ENCODE data around the gene YTHDF1.
"Not testable (repeated sequence)": the region's sequence is repeated elsewhere in the genome, so short reads cannot be mapped to it uniquely, and the experiment has no call there.

The YTHDF1 gene

GRCh38 chr20:63216041-63216848, at the start of gene YTHDF1:
TSS of gene YTHDF1 (minus strand) at chr20:63216131. CDS start at chr20:63215892, 239 bp downstream.
- DNase-seq (ENCODE audit: low read depth in 4 of 4, low spot score in 1 of 4): peak; percentile 84 to 94 (median 90)

GRCh38 chr20:63264519-63264918, 48.6 kb upstream of the YTHDF1 start:
- DNase-seq (ENCODE audit: low read depth in 4 of 4, low spot score in 1 of 4): no peak

DNA sequence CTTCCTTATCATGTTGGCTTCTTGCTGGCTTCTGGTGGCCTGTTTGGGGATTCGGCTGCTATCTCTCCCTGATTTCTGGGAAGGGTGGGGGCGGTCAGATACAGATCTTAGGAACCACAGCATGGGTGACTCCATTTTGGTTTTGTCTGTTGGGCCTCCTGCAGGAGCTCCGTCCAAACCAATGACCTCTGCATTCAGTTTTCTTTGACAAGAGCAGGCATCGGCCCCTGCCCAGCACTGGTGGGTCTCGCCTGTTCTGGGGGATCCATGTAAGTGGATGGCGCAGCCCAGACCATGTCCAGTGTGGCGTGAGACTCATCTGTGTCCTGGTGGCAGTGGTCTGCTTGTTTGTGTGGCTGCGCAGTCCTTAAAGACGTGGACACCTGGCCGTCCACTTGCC, 48.1 kb upstream of the YTHDF1 start:
- DNase-seq (ENCODE audit: low read depth in 4 of 4, low spot score in 1 of 4): no peak

GRCh38 chr20:63262836-63263235, 46.9 kb upstream of the YTHDF1 start:
- no peak for DNase-seq (ENCODE audit: low read depth in 4 of 4, low spot score in 1 of 4)

DNA sequence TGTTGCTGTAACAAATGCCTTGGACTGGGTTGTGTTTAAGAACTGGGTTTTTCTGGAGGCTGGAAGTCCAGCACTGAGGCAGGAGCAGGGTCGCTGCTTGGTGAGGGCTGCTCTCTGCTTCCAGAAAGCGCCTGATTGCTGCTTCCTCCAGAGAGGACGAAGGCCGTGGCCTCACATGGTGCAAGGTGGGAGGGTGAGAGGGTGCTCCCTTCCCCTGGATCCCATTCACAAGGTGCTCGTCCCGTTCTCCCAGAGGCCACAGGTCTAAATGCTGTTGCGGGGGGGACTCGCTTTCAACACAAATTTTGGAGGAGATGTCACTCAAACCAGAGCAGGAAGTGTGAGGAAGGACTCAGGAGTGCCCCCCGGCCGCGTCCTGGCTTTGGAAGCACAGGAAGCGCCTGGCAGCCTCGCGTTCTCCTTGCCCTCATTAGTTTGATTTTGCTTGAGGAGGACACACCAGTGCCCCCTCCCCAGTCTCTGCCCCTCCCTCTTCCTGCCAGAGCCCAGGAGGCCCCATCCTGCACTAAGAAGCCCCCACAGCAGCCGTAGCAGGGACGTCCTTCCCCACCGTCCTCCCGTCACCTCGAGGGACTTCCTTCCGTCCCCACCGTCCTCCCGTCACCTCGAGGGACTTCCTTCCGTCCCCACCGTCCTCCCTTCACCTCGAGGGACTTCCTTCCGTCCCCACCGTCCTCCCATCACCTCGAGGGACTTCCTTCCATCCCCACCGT, 46.0 kb upstream of the YTHDF1 start:
- no peak for DNase-seq (ENCODE audit: low read depth in 4 of 4, low spot score in 1 of 4)

- no peak for DNase-seq (ENCODE audit: low read depth in 4 of 4, low spot score in 1 of 4)
Measured at GRCh38 chr20:63261060-63261794, 45.3 kb upstream of the YTHDF1 start.

DNA sequence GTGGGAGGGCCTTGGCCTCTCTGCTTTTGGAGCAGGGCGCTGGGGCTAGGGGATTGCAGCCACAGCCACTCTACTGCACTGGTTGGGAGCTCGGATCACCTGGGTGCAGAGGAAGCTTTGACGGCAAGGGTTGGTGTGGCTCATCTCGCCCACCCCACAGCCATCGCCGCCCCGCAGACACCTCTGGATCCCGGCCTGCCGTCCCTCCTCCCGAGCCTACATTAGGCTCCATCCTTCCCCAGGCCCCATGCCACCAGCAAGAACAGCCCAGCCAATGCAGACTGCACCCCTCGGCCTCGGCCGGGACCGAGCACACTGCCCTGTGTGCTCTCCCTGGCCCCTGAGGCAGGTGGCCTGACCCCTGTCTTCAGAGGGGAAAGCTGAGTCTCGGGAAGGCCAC, 44.6 kb upstream of the YTHDF1 start:
- DNase-seq (ENCODE audit: low read depth in 4 of 4, low spot score in 1 of 4): no peak

- DNase-seq (ENCODE audit: low read depth in 4 of 4, low spot score in 1 of 4): no peak
Measured at GRCh38 chr20:63259734-63260460, 44.0 kb upstream of the YTHDF1 start.

GRCh38 chr20:63258781-63259180, 42.9 kb upstream of the YTHDF1 start:
- no peak for DNase-seq (ENCODE audit: low read depth in 4 of 4, low spot score in 1 of 4)

GRCh38 chr20:63257629-63258028, 41.7 kb upstream of the YTHDF1 start:
- no peak for DNase-seq (ENCODE audit: low read depth in 4 of 4, low spot score in 1 of 4)

- no peak for DNase-seq (ENCODE audit: low read depth in 4 of 4, low spot score in 1 of 4)
Measured at GRCh38 chr20:63256954-63257353, 41.0 kb upstream of the YTHDF1 start.

GRCh38 chr20:63255931-63256704, 40.2 kb upstream of the YTHDF1 start:
- DNase-seq (ENCODE audit: low read depth in 4 of 4, low spot score in 1 of 4): no peak

DNA sequence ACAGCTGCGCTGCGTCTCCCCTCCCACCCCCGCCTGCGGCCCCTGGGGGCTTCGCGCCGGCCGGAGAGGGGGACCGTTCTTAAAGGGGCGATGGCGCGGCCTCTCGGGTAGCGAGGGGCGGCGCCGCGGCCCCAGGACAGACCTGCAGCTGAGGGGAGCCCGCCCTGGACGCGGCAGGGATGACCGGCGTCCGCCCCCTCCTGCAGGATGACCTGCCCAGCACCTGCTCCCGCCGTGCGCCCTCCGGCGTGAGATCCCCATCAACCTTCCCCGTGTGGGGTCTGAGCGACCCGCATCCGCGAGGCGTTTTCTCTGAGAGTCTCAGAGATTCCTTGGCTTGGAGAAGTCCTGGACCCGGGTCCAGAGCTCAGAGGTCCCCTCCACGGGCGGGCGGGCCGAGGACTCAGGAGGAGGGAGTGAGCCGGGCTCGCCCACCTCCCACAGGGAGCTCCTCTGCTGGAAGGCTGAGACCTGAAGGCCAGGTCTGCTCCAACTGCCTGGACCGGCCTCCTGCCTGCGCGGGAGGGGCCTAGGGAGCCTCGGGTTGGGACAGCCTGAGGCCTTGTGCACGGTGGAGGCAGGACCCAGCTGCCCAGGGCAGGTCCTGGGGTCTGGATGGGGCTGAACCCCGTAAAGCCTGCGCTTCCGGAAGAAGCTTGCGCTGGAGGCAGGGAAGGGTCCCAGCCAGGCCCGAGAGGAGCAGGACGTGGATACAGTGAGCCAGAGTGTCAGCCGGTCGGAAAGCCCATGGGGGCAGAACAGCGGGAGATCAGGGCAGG, 38.9 kb upstream of the YTHDF1 start:
- DNase-seq (ENCODE audit: low read depth in 4 of 4, low spot score in 1 of 4): no peak

- DNase-seq (ENCODE audit: low read depth in 4 of 4, low spot score in 1 of 4): no peak
Measured at GRCh38 chr20:63254232-63254605, 38.3 kb upstream of the YTHDF1 start, which contains the start of gene NKAIN4. TSS of gene NKAIN4 (minus strand) at chr20:63254463. CDS start at chr20:63254450, 13 bp downstream.

DNA sequence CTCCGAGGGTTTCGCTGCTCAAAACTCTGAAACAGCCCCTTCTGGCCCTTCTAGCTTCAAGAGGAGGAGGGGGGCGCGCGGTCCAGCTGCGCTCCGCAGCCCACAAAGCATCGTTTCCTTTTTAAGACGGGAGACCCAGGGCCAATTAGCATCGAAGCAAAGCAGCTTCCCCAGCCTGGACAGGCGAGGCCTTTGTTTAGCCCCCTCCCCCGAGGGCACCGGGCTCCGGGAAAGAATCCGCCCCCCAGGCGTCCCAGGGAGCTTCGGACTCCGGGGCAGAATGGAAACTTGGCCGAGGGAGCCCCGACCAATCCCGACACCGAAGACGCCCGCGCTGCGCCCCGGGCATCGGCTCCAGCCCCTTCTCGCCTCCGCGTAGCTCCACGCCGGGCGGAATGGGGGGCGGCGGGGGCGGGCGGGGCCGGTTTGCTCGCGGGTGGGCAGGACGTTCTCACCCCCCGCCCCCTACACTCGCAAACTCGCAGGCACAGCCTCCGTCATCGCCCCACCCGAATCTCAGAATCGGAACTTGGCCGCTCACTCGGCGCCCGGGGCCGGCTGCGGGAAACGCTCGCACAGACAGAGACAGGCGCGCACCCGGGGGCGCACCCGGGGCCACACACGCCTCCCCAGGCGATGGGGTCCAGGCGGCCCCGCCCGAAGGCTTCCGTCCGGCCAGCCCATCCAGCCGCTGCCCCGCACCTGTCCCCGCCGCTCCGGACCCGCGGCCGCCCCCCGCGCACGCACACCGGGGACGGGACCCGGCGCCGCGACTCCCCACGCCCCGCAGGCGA, 37.7 kb upstream of the YTHDF1 start:
- no peak for DNase-seq (ENCODE audit: low read depth in 4 of 4, low spot score in 1 of 4)

DNA sequence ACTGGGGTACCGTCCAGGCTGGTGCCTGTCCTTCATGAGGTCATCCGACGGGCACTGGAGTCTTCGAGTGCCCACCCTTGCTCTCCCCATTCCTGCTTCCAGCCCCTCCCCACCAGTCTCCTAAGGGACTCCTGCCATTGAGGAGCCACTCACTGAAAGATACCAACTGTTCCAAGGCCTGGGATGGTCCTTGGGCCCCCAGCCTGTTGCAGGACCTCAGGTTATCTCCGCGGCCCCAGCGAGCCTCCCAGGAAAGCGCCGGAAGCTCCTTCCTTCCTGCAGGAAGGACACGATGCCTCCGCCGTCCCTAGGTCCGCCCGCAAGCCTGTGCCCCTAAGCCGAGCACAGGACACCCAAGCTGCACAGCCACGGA, 37.1 kb upstream of the YTHDF1 start:
- DNase-seq (ENCODE audit: low read depth in 4 of 4, low spot score in 1 of 4): no peak

GRCh38 chr20:63252284-63252711, 36.4 kb upstream of the YTHDF1 start:
- DNase-seq (ENCODE audit: low read depth in 4 of 4, low spot score in 1 of 4): no peak

DNA sequence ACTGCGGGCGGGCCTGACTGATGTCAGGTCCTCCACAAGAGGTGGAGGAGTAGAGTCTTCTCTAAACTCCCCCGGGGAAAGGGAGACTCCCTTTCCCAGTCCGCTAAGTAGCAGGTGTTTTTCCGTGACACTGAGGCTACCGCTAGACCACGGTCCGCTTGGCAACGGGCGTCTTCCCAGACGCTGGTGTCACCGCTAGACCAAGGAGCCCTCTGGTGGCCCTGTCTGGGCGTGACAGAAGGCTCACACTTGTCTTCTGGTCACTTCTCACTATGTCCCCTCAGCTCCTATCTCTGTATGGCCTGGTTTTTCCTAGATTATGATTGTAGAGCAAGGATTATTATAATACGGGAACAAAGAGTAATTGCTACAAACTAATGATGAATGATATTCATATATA, 35.4 kb upstream of the YTHDF1 start:
- not testable (repeated sequence) for DNase-seq (ENCODE audit: low read depth in 4 of 4, low spot score in 1 of 4)

GRCh38 chr20:63249891-63250290, 34.0 kb upstream of the YTHDF1 start:
- DNase-seq (ENCODE audit: low read depth in 4 of 4, low spot score in 1 of 4): no peak

Data from stimulated activated CD4-positive, alpha-beta T cell treated with anti-CD3 and anti-CD28 coated beads, Interleukin-1b, Interleukin-23, amount 100 ng/mL, for 24 hours (primary cell).